Activated B cell treated with CpG ODN at 0.5 μM for 24 hours (primary cell): ENCODE data around the gene ZNF316. TPM values are rescaled to one million over a fixed set of nuclear protein-coding genes. Genes with fewer than 3 reads are reported as not detected.

Source experiments
- ATAC-seq: fragments of 200-7000 bp; cut with Tn5 transposase; one replicate; pipeline ENCODE4 v1.10.0; 2021; ENCODE audit warnings: low read depth, mild to moderate bottlenecking, moderate library complexity
- CTCF ChIA-PET: fragments of 350-600 bp; sonication (Branson Sonifier 250); formaldehyde crosslinking; loops from one replicate; lab custom pipeline; 2021; ENCODE audit warnings: antibody characterized with exemption; lab: Charles Lee
- POLR2A ChIA-PET: fragments of 350-600 bp; sonication (Branson Sonifier 250); formaldehyde crosslinking; loops from one replicate; lab custom pipeline; 2021; ENCODE audit warnings: antibody characterized with exemption; lab: Charles Lee
- DNase-seq: peaks from one replicate; pipeline ENCODE4 v3.0.0; 2022
- H3K27ac Mint-ChIP-seq: one replicate; pipeline ENCODE4 v1.8.0; 2020; ENCODE audit warnings: mixed read lengths
- H3K27me3 Mint-ChIP-seq: one replicate; pipeline ENCODE4 v1.8.0; 2021; ENCODE audit warnings: mixed read lengths
- H3K36me3 Mint-ChIP-seq: one replicate; pipeline ENCODE4 v1.8.0; 2021; ENCODE audit warnings: low read depth, mixed read lengths
- H3K4me1 Mint-ChIP-seq: one replicate; pipeline ENCODE4 v1.8.0; 2021; ENCODE audit warnings: mixed read lengths
- H3K4me3 Mint-ChIP-seq: one replicate; pipeline ENCODE4 v1.8.0; 2020; ENCODE audit warnings: mild to moderate bottlenecking, mixed read lengths
- H3K9me3 Mint-ChIP-seq: one replicate; pipeline ENCODE4 v1.8.0; 2020; ENCODE audit warnings: mixed read lengths
- CTCF ChIP-seq: fragments of 200-600 bp; IDR thresholded peaks from one replicate; pipeline ENCODE4 v1.8.0; 2022; ENCODE audit warnings: antibody characterized with exemption, mild to moderate bottlenecking
- intact Hi-C: fragments of 100-400 bp; cut with micrococcal nuclease; formaldehyde crosslinking; loops from one replicate; pipeline ENCODE4 v1.15.1; 2024
- total RNA-seq: library from RNA; stranded (reverse); gene quantifications from 2 replicates; pipeline ENCODE4 v1.2.3, GENCODE V29; 2022

Gene ZNF316
- total RNA-seq, 1 donor from 2014 or later = 43.8 TPM

- Mint-ChIP-seq H3K36me3 (peaks cover 40% of the 10 kb centered on the region), H3K9me3 (no peaks in the 10 kb centered on the region), H3K27me3 (no peaks in the 10 kb centered on the region), H3K27ac (no peak overlapping the region), H3K4me3 (no peak overlapping the region), H3K4me1 (no peaks in the 10 kb centered on the region)
- POLR2A ChIA-PET = no interaction called here
- intact Hi-C loops = no loop called here
- no peak for DNase-seq
- no peak for ATAC-seq
- no peak for TF ChIP-seq CTCF
- CTCF ChIA-PET = no interaction called here
Observed at GRCh38 chr7:6654113-6654841, 17.2 kb downstream of the ZNF316 start.

GRCh38 chr7:6654842-6655610 lies 17.9 kb downstream of the ZNF316 start:
- no peak for TF ChIP-seq CTCF
- DNase-seq = no peak
- Mint-ChIP-seq H3K27me3 (no peaks in the 10 kb centered on the region), H3K4me1 (no peaks in the 10 kb centered on the region), H3K36me3 (peaks cover 33% of the 10 kb centered on the region), H3K4me3 (no peak overlapping the region), H3K9me3 (no peaks in the 10 kb centered on the region), H3K27ac (no peak overlapping the region)
- POLR2A ChIA-PET = no interaction called here
- intact Hi-C loops = no loop called here
- no peak for ATAC-seq
- CTCF ChIA-PET = no interaction called here

DNA sequence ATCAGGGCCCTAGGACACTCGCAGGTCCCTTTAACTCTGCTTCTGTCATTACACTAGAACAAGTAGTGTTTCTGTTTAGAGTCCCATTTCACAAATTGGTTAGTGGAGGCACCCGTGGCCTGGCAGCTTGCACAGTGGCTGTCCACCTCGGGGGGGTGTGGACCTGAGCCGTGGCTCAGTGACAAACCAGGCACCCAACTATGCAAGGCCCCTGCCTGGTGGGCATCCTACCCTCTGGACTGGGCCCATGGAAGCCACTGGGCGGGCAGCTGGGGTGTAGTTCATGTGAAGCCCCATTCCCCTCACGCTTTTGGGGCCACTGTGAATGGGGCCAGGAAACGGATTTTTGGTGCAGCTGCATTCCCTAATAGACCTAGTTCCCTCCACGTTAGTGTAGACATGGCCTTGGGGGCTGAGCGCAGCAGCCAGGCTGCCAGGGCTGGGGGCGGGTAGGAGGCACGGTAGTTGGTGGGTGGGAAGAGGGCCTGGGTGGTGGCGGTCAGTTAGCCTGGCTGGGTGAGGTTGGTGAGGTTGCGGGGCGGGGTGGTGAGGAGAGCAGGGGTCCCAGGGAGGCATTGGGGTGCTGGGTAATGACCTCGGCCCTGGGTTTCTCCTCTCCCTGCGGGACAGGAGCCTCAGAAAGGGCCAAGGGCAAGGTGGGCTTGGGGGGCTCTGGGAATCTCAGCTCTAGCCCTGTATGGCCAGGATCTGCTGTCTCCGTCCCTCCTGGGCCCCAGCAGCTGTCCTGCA lies 18.7 kb downstream of the ZNF316 start:
- peaks cover 25% of the 10 kb centered on the region for H3K36me3 Mint-ChIP-seq
- H3K9me3 Mint-ChIP-seq = no peaks in the 10 kb centered on the region
- ATAC-seq (no peak), DNase-seq (no peak)
- no peak for TF ChIP-seq CTCF
- H3K4me1 Mint-ChIP-seq = no peaks in the 10 kb centered on the region
- H3K27me3 Mint-ChIP-seq = no peaks in the 10 kb centered on the region
- H3K4me3 Mint-ChIP-seq = no peak overlapping the region
- intact Hi-C loops = no loop called here
- H3K27ac Mint-ChIP-seq = no peak overlapping the region
- POLR2A ChIA-PET = no interaction called here
- CTCF ChIA-PET = no interaction called here

- DNase-seq (no peak), ATAC-seq (no peak)
Observed at GRCh38 chr7:6656413-6656812, 19.3 kb downstream of the ZNF316 start.

More at GRCh38 chr7:6656413-6656812, 19.3 kb downstream of the ZNF316 start:
- TF ChIP-seq CTCF = no peak
- POLR2A ChIA-PET = no interaction called here
- no peaks in the 10 kb centered on the region for H3K9me3 Mint-ChIP-seq
- H3K4me1 Mint-ChIP-seq = no peaks in the 10 kb centered on the region
- H3K4me3 Mint-ChIP-seq = no peak overlapping the region
- intact Hi-C loops = no loop called here
- H3K27ac Mint-ChIP-seq = no peak overlapping the region
- CTCF ChIA-PET = no interaction called here
- H3K36me3 Mint-ChIP-seq = peaks cover 19% of the 10 kb centered on the region
- H3K27me3 Mint-ChIP-seq = peaks cover 3% of the 10 kb centered on the region
